Measurements from ENCODE around the gene CACNA1G. TPM values are rescaled to one million over a fixed set of nuclear protein-coding genes. Genes with fewer than 3 reads are reported as not detected.

Gene CACNA1G
- total and polyA plus RNA-seq, 9 of the 15 experiments (the other 6 are each of a cell fraction or from before 2014, with no cell fraction given) = 0.01 TPM; not detected in 8

- TF ChIP-seq CHD7 (IDR thresholded peaks at IDR 0.05; ENCODE audit: low read depth, low read length) = no peak
- no peak for TF ChIP-seq MEF2A (IDR thresholded peaks at IDR 0.05; ENCODE audit: control insufficient read depth, low read depth, low read length)
- TF ChIP-seq NFE2 (IDR thresholded peaks at IDR 0.05; ENCODE audit: low read depth) = peak; percentile 54
- no peak for TF ChIP-seq MCM5 (IDR thresholded peaks at IDR 0.05; ENCODE audit: low read depth)
- TF ChIP-seq USF1 (CRISPR knock-in tag; IDR thresholded peaks at IDR 0.05) = peak; percentile 76
- no peak for TF ChIP-seq ZNF707 (CRISPR knock-in tag; conservative IDR thresholded peaks at IDR 0.05)
- 0 out of 2 replicates have a peak, but pooled peaks have one; percentile 32 for TF ChIP-seq ZNF740 (CRISPR knock-in tag; IDR thresholded peaks at IDR 0.05)
- TF ChIP-seq ZNF740 (tag; IDR thresholded peaks at IDR 0.05) = no peak
- no peak for TF ChIP-seq NFIC (IDR thresholded peaks at IDR 0.05)
- no peak for TF ChIP-seq KDM4B (IDR thresholded peaks at IDR 0.05; ENCODE audit: borderline replicate concordance in 2 of 2, low read depth in 1 of 2)
- TF ChIP-seq GTF3C2 (IDR thresholded peaks at IDR 0.05; ENCODE audit: borderline replicate concordance, extremely low read depth, insufficient read length) = no peak
Measured at GRCh38 chr17:50640686-50641351, 80.3 kb downstream of the CACNA1G start (continued).
